HepG2 (cell line): ENCODE data around the gene ETF1. TPM values are rescaled to one million over a fixed set of nuclear protein-coding genes. Genes with fewer than 3 reads are reported as not detected.

Experiments
- HNRNPLL ChIP-seq: fragments of 200-400 bp; formaldehyde crosslinking; IDR thresholded peaks from 2 replicates; pipeline ENCODE4 v1.6.1; 2017; ENCODE audit warnings: mild to moderate bottlenecking, low read depth, low read length; ENCODE audit not compliant: poor library complexity, severe bottlenecking
- KAT7 ChIP-seq: IDR thresholded peaks from 2 replicates; pipeline ENCODE4 v1.6.1; 2018; ENCODE audit warnings: borderline replicate concordance, missing compliant biosample characterization
- NFATC3 ChIP-seq: sonication (generic); formaldehyde crosslinking; IDR thresholded peaks from 2 replicates; pipeline ENCODE4 v1.5.1; 2020; ENCODE audit warnings: mild to moderate bottlenecking, missing genetic modification reagents
- NR2C2 ChIP-seq: sonication (generic); formaldehyde crosslinking; IDR thresholded peaks from 2 replicates; pipeline ENCODE4 v1.4.0; 2020; ENCODE audit warnings: missing genetic modification reagents, mild to moderate bottlenecking, moderate library complexity, borderline replicate concordance
- NRL ChIP-seq: sonication (generic); formaldehyde crosslinking; IDR thresholded peaks from 2 replicates; pipeline ENCODE4 v1.5.0; 2020; ENCODE audit warnings: missing genetic modification reagents, mild to moderate bottlenecking, moderate library complexity, borderline replicate concordance
- RXRB ChIP-seq: IDR thresholded peaks from 2 replicates; pipeline ENCODE4 v1.6.1; 2016; ENCODE audit warnings: borderline replicate concordance, missing genetic modification reagents, missing compliant biosample characterization
- SIX4 ChIP-seq: sonication (generic); formaldehyde crosslinking; IDR thresholded peaks from 2 replicates; pipeline ENCODE4 v1.4.0; 2020; ENCODE audit warnings: missing genetic modification reagents
- TCF12 ChIP-seq, 2 experiments: fragments of 450-650 bp in 1 of 2; sonication (generic) in 1 of 2; formaldehyde crosslinking in 1 of 2; IDR thresholded peaks; 2 replicates each; pipeline versions ENCODE4 v1.6.1 to v1.8.0; 2017 to 2022; ENCODE audit warnings: antibody characterized with exemption in 1 of 2, mild to moderate bottlenecking in 1 of 2, missing genetic modification reagents in 1 of 2, moderate library complexity in 1 of 2
- ZBTB21 ChIP-seq: sonication (generic); formaldehyde crosslinking; IDR thresholded peaks from 2 replicates; pipeline ENCODE4 v1.4.0; 2020; ENCODE audit warnings: missing genetic modification reagents
- ZFP62 ChIP-seq: sonication (generic); formaldehyde crosslinking; IDR thresholded peaks from 2 replicates; pipeline ENCODE4 v1.4.0; 2020; ENCODE audit warnings: missing genetic modification reagents
- ZNF136 ChIP-seq: sonication (generic); formaldehyde crosslinking; IDR thresholded peaks from 2 replicates; pipeline ENCODE4 v1.8.1; 2022; ENCODE audit warnings: low read depth, mild to moderate bottlenecking, moderate library complexity, missing genetic modification reagents
- ZNF230 ChIP-seq: sonication (generic); formaldehyde crosslinking; IDR thresholded peaks from 2 replicates; pipeline ENCODE4 v1.4.0; 2020; ENCODE audit warnings: mild to moderate bottlenecking, missing genetic modification reagents
- ZNF234 ChIP-seq: sonication (generic); formaldehyde crosslinking; conservative IDR thresholded peaks from 2 replicates; pipeline ENCODE4 v1.5.1; 2020; ENCODE audit warnings: mild to moderate bottlenecking, missing genetic modification reagents
- ZNF33A ChIP-seq: sonication (generic); formaldehyde crosslinking; IDR thresholded peaks from 2 replicates; pipeline ENCODE4 v1.5.1; 2020; ENCODE audit warnings: missing genetic modification reagents, mild to moderate bottlenecking, moderate library complexity, borderline replicate concordance
- ZNF589 ChIP-seq: sonication (generic); formaldehyde crosslinking; conservative IDR thresholded peaks from 2 replicates; pipeline ENCODE4 v1.8.0; 2022; ENCODE audit warnings: mild to moderate bottlenecking, moderate library complexity, missing genetic modification reagents
- ZNF749 ChIP-seq: sonication (generic); formaldehyde crosslinking; IDR thresholded peaks from 2 replicates; pipeline ENCODE4 v1.8.0; 2022; ENCODE audit warnings: mild to moderate bottlenecking, missing genetic modification reagents, moderate library complexity, borderline replicate concordance
- polyA plus RNA-seq, 8 experiments: library from polyadenylated mRNA; depleted of rRNA in 3 of 8; stranded (reverse) in 7 of 8; unstranded in 1 of 8; fragments of >200 nt; fragmentation: Illumina TruSeq in 4 of 8; extraction: Trizol in 4 of 8; gene quantifications; 2 replicates each; pipeline versions ENCODE4 v1.2.1 to v1.2.3, GENCODE V29; 2011 to 2016; ENCODE audit warnings: low read depth in 4 of 8, missing spikeins in 1 of 8, mixed read lengths in 1 of 8; ENCODE audit not compliant: insufficient read depth in 1 of 8
- total RNA-seq, 5 experiments: library from RNA; depleted of rRNA; stranded (reverse); fragments of >200 nt; fragmentation: Illumina TruSeq; extraction: Trizol; gene quantifications; 2 replicates each; pipeline ENCODE4 v1.2.3, GENCODE V29; 2016; ENCODE audit warnings: low read depth in 1 of 5
- TF ChIP-seq, protein P1 (sequence below): sonication (generic); formaldehyde crosslinking; IDR thresholded peaks from 2 replicates; pipeline ENCODE4 v1.4.0; 2020; ENCODE audit warnings: missing genetic modification reagents, borderline replicate concordance
- TF ChIP-seq, protein P2 (sequence below): IDR thresholded peaks from 2 replicates; pipeline ENCODE4 v1.6.1; 2016; ENCODE audit warnings: missing compliant biosample characterization, missing genetic modification reagents, borderline replicate concordance
- TF ChIP-seq, protein P3 (sequence below): sonication (generic); formaldehyde crosslinking; IDR thresholded peaks from 2 replicates; pipeline ENCODE4 v1.8.0; 2022; ENCODE audit warnings: missing genetic modification reagents, low read depth, mild to moderate bottlenecking, borderline replicate concordance
- TF ChIP-seq, protein P4 (sequence below): sonication (generic); formaldehyde crosslinking; IDR thresholded peaks from 2 replicates; pipeline ENCODE4; 2020; ENCODE audit warnings: missing genetic modification reagents, mild to moderate bottlenecking, borderline replicate concordance

The ETF1 gene
- total and polyA plus RNA-seq, 2 of the 13 experiments (the other 11 are each of a cell fraction or from before 2014, with no cell fraction given): 52.1 to 184 TPM

DNA sequence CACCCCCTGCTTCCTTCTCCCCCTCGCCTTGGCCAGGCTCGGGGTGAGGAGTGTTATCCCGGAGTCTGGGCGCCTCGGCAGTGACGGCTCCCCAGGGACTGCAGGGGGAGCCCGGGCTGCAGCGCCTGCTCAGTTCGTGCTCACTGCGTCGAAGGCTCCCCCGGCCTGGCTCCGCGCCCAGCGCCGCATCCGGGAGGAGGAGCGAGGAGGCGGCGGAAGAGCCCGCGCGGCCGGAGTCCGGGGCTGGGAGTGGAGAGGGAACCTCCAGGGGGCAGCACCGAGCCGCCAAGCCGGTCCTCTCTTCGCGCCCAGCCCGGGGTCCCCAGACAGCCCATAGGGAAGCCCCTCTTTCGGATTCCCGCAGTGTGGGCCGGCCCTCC is 79.0 kb downstream of the ETF1 start (continued):
- TF ChIP-seq, protein P1, sequence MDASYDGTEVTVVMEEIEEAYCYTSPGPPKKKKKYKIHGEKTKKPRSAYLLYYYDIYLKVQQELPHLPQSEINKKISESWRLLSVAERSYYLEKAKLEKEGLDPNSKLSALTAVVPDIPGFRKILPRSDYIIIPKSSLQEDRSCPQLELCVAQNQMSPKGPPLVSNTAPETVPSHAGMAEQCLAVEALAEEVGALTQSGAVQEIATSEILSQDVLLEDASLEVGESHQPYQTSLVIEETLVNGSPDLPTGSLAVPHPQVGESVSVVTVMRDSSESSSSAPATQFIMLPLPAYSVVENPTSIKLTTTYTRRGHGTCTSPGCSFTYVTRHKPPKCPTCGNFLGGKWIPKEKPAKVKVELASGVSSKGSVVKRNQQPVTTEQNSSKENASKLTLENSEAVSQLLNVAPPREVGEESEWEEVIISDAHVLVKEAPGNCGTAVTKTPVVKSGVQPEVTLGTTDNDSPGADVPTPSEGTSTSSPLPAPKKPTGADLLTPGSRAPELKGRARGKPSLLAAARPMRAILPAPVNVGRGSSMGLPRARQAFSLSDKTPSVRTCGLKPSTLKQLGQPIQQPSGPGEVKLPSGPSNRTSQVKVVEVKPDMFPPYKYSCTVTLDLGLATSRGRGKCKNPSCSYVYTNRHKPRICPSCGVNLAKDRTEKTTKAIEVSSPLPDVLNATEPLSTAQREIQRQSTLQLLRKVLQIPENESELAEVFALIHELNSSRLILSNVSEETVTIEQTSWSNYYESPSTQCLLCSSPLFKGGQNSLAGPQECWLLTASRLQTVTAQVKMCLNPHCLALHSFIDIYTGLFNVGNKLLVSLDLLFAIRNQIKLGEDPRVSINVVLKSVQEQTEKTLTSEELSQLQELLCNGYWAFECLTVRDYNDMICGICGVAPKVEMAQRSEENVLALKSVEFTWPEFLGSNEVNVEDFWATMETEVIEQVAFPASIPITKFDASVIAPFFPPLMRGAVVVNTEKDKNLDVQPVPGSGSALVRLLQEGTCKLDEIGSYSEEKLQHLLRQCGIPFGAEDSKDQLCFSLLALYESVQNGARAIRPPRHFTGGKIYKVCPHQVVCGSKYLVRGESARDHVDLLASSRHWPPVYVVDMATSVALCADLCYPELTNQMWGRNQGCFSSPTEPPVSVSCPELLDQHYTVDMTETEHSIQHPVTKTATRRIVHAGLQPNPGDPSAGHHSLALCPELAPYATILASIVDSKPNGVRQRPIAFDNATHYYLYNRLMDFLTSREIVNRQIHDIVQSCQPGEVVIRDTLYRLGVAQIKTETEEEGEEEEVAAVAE: peak; percentile 58; the same call in 1 of the 2 replicates
- TF ChIP-seq TCF12 (IDR thresholded peaks at IDR 0.05): no peak
- TF ChIP-seq TCF12 (CRISPR knock-in tag; IDR thresholded peaks at IDR 0.05): no peak
- TF ChIP-seq NFATC3: no peak
- TF ChIP-seq RXRB: peak; percentile 55; the same call in 1 of the 2 replicates
- no peak for TF ChIP-seq NR2C2 (CRISPR knock-in tag)
- no peak for TF ChIP-seq SIX4 (CRISPR knock-in tag)
- no peak for TF ChIP-seq ZBTB21 (CRISPR knock-in tag)
- no peak; the same call in 1 of the 2 replicates for TF ChIP-seq ZNF589
- TF ChIP-seq KAT7 (CRISPR knock-in tag): no peak
- no peak for TF ChIP-seq ZNF749 (CRISPR knock-in tag)
- TF ChIP-seq ZNF234: no peak
- TF ChIP-seq, protein P2, sequence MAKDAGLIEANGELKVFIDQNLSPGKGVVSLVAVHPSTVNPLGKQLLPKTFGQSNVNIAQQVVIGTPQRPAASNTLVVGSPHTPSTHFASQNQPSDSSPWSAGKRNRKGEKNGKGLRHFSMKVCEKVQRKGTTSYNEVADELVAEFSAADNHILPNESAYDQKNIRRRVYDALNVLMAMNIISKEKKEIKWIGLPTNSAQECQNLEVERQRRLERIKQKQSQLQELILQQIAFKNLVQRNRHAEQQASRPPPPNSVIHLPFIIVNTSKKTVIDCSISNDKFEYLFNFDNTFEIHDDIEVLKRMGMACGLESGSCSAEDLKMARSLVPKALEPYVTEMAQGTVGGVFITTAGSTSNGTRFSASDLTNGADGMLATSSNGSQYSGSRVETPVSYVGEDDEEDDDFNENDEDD (CRISPR knock-in tag): peak; percentile 90; the same call in 1 of the 2 replicates
- TF ChIP-seq ZNF230 (CRISPR knock-in tag): no peak
- TF ChIP-seq HNRNPLL: peak; percentile 76
- TF ChIP-seq, protein P3, sequence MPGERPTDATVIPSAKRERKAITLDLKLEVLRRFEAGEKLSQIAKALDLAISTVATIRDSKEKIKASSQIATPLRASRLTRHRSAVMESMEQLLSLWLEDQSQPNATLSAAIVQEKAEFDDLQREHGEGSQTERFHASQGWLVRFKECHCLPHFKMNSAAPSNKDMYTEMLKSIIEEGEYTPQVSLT (CRISPR knock-in tag): no peak
- TF ChIP-seq, protein P4, sequence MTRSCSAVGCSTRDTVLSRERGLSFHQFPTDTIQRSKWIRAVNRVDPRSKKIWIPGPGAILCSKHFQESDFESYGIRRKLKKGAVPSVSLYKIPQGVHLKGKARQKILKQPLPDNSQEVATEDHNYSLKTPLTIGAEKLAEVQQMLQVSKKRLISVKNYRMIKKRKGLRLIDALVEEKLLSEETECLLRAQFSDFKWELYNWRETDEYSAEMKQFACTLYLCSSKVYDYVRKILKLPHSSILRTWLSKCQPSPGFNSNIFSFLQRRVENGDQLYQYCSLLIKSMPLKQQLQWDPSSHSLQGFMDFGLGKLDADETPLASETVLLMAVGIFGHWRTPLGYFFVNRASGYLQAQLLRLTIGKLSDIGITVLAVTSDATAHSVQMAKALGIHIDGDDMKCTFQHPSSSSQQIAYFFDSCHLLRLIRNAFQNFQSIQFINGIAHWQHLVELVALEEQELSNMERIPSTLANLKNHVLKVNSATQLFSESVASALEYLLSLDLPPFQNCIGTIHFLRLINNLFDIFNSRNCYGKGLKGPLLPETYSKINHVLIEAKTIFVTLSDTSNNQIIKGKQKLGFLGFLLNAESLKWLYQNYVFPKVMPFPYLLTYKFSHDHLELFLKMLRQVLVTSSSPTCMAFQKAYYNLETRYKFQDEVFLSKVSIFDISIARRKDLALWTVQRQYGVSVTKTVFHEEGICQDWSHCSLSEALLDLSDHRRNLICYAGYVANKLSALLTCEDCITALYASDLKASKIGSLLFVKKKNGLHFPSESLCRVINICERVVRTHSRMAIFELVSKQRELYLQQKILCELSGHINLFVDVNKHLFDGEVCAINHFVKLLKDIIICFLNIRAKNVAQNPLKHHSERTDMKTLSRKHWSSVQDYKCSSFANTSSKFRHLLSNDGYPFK: no peak; the same call in 1 of the 2 replicates
- no peak; the same call in 1 of the 2 replicates for TF ChIP-seq ZNF33A (CRISPR knock-in tag)
- TF ChIP-seq NRL (CRISPR knock-in tag): peak; percentile 57; the same call in 1 of the 2 replicates
- no peak for TF ChIP-seq ZNF136 (CRISPR knock-in tag)
- no peak for TF ChIP-seq ZFP62 (CRISPR knock-in tag)
